Activated naive CD4-positive, alpha-beta T cell (primary cell): ENCODE results near the gene FAM3D.
"Not testable (repeated sequence)": the region's sequence is repeated elsewhere in the genome, so short reads cannot be mapped to it uniquely, and the experiment has no call there.

Experiments
- DNase-seq, 4 experiments: peaks; one replicate each; lab custom pipeline; 2025; lab: John Stamatoyannopoulos, UW

Gene FAM3D

DNA sequence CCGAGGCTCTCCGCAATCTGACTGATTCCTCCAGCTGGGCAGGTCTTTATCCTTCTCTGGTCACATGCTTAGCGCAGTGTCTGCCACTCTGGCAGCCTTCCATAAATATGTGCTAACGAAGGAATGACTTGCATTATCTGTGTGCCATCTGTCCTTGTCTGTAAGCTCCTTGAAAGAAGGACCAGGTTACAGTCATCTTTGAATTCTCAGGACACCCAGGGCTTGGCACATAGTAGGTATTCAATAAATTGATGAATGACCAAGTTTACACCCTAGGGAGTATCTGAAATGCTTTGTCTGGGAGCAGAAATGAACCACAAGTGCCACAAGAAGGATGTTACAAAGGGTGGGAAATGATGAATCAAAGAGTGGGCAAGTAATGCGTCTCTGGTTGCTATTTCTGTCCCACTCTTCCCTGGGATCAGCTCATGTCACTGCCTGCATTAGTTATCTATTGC is 16.5 kb upstream of the FAM3D start:
- no peak for DNase-seq

DNA sequence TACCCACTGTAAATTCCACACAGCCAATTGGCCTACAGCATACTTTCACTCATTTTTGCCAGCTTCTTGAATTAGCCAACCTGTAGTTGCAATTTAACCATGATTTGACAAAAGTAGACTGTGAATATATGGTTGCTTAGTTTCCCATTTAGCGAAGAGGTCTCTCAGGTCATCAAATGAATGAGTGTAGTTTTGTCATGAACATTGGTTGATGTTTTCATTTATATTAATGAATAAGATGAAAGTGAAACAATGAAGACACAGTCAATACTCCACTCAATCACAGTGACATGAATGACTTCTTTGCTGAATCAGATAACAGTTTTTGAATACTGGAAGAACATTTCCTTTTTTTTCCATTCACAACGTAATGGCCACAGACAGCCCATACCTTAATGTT is 15.3 kb upstream of the FAM3D start:
- DNase-seq, result no peak

DNA sequence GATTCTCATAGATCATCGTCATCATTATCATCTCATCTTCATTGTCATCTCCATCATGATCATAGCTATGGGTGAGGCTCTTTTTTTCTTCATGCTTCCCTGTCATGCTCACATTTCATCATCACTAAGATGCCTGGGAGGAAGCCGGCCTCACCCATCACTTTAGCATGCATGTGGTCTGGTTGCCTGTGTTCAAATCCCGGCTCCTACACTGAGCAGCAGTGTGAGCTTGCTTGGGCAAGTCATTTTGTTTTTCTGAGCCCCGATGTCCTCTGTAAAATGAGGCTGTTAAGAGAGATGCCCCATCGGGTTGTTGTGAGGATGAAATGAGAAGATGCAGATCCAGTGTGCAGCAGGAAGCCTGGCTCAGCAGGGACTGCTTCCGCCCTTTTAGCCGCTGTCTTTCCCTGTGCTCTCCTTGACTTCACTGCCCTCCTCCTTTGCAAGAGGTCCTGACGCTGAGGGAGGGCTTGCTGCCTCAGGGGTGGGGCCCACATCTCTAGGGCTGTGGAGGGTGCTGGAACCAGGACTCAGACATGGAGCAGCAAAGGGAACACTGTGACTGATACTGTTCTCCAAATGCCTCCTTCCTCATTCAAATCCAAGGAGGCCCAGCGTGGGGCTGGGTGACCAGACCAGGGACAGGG is 14.4 kb upstream of the FAM3D start:
- no peak for DNase-seq

DNA sequence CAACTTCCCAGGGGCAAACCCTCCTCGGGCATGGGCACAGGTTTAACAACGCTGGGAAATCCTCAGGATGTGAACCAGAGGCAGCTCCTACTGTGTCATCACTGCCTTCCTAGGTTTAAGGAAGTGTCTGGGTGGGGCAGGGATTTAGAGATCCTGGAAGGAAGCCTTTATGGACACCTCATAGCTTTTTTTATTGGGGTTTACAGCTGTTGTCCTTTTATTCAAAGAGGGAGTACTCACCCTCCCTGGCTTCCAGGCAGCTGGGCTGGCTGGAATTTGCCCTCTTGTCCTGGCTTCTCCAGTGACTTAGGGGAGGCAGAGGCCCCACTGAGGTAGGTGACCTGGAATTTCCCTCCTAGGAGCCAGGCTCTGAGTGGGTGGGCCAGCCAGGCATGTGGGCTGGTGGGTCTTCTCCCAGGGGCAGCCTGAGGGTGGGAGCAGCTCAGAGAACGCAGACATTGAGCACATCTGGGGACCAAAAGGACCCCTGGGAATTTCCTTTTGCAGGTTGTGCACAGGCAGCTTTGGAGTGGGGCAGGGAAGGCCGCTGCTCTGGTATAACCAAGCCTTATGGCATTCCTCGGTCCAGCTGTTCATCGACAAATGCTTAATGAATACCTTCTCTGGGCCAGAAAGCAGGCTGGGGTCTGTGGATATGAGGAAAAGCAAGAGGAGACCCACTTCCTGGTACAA is 13.5 kb upstream of the FAM3D start:
- no peak for DNase-seq

DNA sequence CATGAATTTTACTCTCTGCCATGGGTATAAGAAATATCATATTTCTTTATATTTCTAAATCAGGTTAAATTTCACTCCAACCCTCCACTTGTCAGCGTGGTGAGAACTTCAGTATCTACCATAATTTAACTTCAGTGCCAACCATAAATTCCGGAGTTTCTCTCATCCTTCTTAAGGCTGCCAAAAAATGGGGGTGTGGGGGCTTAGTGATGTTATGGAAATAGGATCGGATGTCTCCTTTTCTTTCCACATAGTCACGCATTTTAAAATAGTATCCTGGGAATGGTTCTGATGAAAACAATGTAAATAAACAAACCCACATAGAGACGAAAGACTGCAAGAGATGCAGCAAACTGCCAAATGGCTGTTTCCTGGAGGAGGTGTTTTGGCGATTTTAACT is 12.9 kb upstream of the FAM3D start:
- no peak for DNase-seq

DNA sequence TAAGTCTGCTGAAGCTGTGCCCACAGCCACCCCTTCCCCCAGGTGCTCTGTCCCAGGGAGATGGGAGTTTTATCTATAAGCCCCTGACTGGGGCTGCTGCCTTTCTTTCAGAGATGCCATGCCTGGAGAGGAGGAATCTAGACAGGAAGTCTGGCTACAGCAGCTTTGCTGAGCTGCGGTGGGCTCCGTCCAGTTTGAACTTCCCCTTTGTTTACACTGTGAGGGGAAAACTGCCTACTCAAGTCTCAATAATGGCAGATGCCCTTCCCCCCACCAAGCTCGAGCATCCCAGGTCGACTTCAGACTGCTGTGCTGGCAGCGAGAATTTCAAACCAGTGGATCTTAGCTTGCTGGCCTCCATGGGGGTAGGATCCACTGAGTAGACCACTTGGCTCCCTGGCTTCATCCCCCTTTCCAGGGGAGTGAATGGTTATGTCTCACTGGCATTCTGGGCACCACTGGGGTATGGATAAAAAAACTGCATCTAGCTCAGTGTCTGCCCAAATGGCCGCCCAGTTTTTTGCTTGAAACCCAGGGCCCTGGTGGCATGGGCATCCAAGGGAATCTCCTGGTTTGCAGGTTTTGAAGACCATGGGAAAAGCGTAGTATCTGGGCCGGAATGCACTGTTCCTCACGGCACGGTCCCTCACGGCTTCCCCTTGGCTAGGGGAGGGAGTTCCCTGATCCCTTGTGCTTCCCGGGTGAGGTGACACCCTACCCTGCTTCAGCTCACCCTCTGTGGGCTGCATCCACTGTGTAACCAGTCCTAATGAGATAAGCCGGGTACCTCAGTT is 11.8 kb upstream of the FAM3D start:
- not testable (repeated sequence) for DNase-seq

DNA sequence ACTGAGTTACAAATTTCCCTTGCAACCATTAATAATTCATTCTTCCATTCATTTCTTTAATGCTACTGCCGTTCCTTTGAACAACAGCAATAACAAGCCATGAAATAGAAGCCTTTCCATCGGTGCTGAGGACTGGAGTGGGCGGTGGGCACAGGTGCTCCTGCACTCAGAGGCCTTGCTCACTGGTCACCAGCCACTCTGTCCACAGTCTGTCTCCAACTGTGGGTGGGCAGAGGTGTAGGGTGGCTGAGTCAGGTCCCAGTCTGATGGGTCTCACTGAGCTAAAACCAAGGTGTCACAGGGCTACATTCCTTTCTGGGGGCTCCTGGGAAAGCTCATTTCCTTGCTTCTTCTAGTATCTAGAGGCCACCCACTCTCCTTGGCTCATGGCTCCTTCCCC is 6.3 kb upstream of the FAM3D start:
- DNase-seq, result no peak

DNA sequence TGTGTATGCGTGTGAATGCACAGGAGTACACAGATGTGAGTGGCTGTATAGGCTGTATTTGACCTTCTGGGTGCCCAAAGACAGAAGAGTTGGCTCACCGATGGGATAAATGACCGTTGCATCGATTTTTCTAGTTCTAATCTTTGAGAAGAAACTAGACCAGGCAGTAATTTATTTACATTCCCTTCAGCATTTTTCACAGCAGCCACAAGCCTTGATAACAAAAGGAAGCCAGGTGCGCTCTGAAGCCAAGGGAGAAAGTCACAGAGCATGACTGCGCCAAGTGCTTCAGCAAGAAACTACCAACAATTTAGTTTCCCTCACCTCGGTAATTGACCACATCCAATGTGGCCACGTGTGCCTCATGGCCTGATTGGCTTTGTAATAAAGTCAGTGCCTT is 5.9 kb upstream of the FAM3D start:
- no peak for DNase-seq

DNA sequence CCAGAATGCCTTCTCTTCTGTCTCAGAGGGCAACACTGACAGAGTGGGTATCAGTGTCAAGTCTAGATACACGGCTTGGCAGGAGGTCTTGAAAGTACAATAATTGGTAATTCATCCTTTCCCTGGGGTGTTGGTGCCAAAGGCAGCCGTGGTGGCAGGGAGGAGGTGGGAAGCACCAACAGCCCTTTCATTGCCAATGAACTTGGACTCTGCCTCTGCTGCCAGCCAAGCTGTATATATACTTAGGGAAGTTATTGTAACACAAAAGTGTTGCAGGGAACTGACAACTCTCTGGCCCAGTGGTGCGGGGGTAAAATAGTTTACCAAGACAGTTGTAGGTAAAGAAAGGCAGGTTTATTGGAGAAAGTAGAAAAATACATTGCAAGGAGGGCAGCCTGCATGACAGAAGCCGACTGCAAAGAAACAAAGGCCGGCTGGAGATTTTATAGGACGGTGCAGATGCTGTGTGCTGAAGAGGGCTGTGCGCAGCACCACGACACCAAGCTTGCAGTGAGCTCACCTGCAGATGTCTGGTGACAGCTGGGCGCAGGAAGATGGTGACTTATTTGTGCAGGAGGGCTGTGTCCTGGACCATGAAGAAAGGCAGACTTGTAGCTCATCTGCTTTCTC is 4.0 kb upstream of the FAM3D start:
- DNase-seq, result no peak

DNA sequence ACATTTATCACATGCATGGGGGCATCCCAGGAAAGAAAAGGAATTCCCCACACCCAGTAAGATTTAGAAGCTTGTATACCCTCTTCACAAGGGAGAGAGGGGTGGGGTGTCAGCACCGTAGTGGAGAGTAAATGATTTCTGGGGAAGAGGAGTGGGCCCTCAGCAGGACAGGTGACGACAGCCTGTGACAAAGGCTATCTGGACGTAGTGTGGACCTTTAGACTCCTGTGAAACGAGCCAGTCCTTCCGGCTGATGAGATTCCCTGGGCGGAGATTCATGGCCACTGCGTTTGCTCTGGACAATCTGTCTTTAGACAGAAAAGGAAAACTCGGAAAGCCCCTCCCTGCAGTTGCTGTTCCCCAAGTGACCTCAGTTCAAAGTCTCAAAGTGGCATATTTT is 1.7 kb upstream of the FAM3D start:
- no peak for DNase-seq

DNA sequence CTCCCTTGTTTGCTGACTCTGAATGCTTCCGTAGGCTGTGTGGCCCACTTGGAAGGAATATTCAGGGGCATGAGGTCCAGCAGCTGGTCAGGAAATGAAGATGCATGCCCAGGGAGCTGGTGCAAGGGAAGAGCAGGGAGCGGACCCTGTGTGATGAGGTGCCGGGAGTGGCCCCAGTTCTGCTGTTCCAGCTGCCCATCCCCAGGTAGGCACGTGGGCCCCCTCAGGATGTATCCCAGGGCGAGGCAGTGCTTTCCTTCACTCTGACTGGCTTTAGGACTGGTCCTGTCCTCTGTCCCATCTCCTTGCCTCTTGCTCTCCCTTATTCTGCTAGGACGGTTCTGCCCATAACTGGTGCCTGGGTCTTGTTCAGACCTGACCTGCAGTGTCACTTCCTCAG is 1.1 kb upstream of the FAM3D start:
- no peak for DNase-seq

DNA sequence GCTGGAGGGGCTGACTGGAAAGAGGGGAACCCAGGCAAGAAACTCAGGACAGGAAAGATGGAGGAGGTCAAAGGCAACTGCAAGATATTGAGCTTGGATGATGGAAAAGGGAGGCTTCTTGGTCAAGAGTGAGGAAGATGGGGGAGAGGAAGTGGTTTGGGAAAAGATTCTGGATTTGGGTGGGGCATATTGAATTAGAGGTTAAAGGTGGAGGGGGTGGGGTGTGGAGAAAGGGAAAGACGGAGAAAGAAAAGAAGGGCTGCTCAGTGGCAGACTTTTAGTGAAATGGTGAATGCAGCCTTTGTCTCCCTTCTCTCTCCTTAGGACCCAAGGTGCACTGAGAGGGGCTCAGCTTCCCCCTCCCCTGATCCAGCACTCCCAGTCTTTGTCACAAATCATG is 655 bp upstream of the FAM3D start:
- DNase-seq, result no peak

DNA sequence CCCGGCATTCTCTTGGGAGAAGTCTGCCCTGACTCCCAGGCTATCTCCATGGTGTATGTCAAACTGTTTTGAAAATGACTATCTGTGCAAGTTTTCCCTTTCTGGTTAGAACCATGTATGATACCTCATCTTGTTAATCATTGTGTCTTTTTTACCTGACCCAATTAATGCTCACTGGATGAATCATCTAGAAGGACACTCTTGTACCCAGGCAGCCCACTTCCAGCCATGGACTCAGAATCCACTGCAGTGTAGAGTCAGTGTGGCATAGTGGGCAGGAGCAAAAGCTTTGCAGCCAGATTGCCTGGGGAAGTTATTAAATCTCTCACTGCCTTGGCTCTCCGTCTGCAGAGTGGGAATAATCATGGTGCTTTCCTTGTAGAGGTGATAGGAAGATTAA is 1.2 kb downstream of the FAM3D start:
- no peak for DNase-seq

DNA sequence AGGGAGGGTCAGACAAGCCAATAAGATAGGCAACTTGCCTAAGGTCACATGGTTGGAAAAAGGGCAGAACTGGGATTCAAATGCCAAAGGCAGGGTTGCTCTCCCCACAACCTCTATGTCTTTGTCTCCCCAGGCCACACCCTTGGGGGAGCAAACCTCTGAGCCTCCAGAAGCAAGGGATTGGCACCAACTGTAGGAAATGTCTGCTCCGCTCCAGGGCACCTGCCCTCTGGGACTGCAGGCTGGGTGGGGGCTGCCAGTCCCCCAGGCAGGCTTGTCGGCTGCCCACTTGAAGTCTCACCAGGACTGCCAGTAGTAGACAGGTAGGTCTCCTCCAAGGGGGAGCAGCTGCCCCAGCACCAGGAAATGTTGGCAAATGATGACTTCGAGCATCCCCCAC is 2.0 kb downstream of the FAM3D start:
- DNase-seq, result no peak

DNA sequence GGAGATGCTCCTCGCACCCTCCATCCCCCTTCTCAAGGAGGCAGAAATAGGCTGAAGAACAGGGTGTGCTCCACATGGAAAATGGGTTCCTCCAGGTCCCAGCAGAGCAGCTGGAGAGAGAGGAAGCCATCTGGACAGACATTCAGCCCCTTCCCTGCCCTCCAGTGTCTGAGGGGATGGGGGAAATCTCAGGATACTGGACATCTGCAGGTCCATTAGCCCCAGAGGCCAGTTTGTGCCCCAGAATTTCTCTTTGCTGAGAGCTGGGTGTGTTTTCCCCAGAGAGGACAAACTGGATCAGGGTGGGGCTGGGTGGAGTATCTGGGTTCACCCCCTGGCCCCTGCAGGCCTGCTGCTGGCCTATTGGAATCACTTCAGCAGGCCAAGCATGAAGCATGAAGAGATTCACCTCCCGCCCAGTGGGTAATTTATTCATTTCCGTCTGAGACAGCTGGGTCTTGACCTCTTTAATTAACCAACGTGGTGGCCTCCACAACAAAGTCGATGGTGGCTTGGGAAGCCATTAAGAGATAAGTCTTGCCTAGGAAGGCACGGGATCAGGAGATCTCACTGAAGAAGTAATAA is 4.6 kb downstream of the FAM3D start:
- DNase-seq, result no peak

DNA sequence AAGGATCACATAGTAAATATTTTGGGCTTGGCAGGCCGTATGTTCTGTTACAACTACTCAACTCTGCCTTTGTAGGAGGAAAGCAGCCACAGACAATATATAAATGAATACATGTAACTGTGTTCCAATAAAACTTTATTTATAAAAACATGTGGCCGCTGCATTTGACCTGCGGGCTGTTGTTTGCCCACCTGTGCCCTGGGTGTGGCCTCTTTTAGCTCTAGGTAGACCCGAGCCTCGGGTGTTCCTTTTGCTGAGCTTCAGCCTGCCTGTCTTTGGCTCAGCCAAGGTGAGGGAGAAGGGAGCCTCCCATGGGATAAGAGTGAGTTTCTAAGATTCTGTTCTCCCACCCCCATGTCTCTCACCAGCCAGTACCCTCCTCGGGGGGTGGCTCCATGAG is 5.6 kb downstream of the FAM3D start:
- DNase-seq, result no peak

DNA sequence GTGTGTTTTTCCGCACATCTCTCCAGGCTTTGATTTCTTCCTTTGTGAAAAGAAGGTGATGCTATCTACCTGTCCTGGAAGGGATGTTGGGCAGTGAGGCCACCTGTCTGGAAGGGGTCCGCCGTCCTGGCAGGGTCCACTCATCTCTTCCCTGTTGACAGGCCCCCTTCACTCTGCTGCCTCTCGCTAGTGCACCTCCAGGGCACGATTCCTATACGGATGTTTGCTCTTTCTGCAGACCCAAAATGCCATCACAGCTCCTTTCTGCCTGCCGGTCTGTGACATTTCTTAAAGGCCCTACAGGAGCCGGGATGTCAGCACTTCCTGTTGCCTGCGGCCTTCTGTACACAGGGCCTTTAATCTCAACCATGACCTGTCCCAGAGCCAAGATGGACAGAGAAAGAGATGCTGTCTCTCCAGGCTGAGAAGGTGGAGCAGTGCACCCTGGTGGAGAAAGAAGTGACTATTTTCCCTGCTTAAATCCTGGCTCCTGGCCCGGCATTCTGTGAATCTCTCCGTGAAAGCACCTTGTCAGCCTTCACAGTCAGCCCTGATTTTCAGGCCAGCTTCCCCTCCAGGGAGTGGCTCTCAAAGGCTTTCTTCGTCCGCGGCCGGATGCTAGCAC is 7.4 kb downstream of the FAM3D start:
- no peak for DNase-seq

DNA sequence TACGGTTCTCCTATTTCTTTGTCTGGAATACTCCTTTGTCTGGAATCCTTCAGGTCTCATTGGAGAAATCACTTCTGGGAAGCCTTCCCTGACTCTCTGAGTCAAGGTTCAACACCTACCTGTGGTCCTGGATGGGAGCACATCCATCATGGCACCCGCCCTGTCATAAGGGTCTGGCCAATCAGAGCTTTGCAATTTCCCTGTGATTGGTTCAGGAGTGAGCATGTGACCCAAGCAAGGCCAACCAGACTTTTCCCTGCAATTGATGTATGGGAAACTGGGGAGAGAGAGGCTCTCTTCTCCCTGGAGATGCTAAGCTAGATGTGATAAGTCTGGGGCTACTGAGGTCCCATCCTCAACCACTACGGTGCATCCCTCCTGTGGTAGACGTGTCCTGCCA is 8.1 kb downstream of the FAM3D start:
- no peak for DNase-seq

DNA sequence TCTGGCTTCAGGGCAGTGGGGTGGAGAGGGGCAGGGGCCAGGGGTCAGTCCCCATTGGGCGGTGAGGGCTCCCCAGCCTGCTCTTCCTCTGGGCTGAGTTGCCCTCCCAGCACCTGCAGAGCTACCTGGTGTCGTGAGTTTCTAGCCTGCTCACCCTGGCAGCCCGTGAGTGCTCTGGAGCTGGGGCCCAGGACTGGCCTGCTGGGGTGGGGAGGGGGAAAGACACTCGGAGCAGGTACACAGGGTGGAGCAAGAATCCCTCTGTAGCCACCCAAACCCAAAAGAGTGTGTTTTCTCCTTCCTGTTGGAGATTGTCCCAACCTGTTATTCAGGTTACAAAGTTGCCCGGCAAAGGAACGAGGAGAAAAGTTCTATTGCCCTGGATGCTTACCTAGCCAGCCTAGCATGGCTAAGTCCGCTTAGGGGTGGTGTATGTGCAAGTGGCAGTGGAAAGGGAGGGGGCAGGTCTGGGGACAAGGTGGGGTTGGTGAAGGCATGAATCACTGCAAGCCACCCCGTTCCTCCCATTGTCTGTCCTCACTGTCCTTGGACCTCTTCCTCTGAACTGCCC is 8.9 kb downstream of the FAM3D start:
- DNase-seq, result no peak

DNA sequence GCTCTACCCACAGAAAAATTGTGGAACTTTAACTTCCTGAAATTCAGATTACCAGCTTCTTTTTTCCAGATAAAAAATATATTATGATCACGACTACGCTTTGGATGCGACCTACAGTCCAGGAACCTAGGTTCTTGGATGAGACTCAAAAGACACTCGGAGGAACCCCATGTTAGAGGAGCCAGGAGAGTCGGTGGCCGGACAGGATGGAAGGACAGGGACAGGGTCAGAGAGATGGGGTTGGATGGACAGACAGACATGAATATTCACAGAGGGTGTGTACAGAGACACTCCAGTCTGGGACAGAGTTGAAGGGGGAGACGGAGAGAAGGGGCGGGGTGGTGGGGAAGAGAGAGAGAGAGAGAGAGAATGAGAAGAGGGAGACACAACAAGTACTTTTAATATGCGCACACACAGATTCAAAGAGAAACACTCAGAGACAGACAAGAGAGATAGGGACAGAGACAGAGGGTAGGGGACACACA is 9.5 kb downstream of the FAM3D start:
- no peak for DNase-seq

DNA sequence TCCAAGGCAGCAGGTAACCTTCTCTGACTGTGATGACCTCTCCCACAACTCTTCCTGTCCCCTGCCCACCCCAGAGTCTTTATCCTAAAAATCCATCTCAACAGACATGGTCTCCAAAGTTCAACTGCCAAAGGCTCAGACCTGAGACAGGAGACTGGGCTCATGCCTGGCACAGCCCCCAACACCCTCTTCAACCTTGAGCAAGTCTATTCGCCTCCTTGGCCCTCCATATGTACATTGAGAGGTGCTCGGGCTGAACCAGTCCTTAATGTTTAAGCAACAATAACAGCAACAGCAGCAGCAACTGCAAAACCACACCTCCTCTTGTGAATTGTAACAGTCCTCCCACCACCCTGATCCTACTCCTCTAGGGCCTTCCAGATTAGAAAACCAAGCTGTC is 9.9 kb downstream of the FAM3D start:
- DNase-seq, result no peak
